Ureter (tissue), 1 donor: ENCODE measurements around the gene RPL29. TPM values are rescaled to one million over a fixed set of nuclear protein-coding genes. Genes with fewer than 3 reads are reported as not detected.
A peak's percentile ranks its signal among the peaks of the same experiment; 100 is the strongest.
"Not testable (repeated sequence)": the region's sequence is repeated elsewhere in the genome, so short reads cannot be mapped to it uniquely, and the experiment has no call there.

Experiments
- DNase-seq: peaks from one replicate; pipeline ENCODE4 v3.0.0-alpha.2; 2020; ENCODE audit warnings: low spot score
- total RNA-seq: library from RNA; stranded (reverse); gene quantifications from one replicate; pipeline ENCODE4 v1.2.4, GENCODE V29; 2023
- donor health status: DM: yes; HTN: yes; CAD: no.

RPL29 gene
- total RNA-seq: 1,577 TPM

DNA sequence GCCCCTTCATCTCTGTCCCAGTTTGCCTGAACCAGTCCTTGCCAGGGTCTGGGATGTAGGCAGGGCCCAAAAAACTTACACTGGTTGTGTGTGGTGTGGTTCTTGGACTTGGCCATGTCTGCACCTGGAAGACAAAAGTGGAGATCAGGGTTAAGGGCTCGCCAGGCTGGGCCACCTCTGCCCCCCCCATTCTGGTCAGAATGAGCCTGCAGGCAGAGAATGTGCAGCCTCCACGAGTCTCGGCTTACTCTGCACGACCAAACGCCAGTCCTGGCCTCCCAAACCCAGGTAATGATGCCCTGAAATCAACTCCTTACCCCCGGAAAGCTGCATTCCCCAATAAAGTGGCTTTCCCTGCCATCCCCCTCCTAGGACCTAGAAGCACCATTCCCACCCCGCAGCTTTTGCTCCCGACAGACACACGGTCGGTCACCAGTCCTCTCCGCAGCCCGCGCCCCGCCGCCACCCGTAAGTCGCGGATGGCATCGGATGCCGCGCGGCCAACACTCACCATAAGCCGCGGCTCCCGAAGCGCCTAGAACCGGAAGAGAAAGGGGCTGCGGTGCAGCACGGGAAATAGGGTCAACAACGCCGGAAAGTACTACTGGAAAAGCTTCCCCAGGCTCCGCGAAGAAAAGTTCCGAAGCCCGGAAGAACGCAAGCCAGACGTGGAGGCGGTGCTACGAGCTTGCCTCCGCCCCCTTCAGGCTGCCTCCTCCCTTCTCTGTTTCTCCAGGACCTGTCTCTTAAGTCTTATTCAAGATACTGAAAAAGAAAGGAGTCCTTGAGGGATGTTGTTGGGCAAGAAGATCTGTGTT is at the start of gene RPL29:
TSS of gene RPL29 (minus strand) at position 550 of the 818 bp plus-strand sequence. CDS start at position 116, 434 bp downstream.
- peak; percentile 95 for DNase-seq

DNA sequence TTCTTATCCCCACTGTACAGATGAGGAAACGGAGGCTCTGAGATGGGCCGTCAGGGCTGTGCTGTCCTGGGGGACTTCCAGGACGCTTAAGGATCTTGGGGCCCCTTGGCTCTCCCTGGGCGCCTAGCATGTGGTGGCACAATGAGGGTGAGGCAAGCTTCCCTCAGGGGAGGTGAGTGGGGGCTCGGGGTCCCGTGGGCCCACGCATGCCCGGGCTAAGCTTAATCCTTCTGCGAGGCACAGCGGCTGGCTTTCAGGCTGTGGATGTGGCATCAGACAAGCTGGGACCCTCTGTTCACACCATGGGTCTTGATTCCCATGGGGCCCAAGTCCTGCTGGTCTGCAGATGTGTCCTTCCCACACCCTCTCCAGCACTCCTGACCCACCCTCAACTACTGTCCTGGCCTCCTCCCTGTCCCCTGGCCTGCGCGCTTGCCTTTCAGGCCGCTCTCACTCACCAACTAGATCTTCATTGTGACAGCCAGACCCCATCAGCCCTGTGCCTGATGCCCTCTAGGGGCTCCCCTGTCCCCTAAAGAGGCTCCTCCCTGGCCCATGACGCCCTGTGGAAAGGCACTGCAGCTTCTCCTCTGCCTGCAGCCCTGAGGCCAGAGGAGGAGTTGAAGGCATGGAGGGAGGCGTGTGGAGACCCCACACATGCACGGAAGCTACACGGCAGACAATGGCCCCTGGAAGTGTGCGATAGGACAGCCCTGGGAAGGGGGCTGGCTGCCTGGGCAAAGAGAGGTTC is 49.3 kb upstream of the RPL29 start:
- no peak for DNase-seq

- DNase-seq: no peak
Measured at GRCh38 chr3:52043750-52044149, 48.1 kb upstream of the RPL29 start.

GRCh38 chr3:52043039-52043438 is 47.3 kb upstream of the RPL29 start:
- DNase-seq: not testable (repeated sequence)

DNA sequence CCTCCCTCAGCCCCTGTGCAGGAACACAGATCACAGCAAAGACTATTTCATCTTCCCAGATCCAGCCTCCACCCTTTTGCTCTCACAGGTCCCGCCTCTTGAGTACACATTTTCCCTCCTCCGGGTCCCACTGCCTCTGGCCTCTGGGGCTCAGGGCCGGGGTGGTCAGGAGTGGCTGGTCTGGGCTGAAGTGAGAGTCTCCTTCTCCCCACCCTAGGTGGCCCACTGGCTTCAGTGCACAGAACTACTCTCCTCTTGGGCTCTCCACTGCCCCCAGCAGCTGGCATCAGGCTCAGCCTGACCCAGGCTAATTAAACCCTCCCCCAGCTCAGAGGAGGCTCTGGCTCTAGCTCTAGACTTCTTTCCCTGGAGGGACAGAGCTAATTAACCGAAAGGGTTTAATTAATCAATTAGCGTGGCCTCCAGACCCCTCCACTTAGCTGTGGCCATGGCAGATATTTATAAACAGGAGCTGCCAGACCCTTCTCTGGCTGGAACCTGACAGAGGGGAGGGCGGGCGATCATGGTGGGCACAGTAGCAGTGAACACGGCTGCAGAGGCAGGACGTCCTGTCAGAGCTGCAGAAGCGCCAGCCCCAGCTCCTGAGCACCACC is 45.5 kb upstream of the RPL29 start:
- DNase-seq: no peak

DNA sequence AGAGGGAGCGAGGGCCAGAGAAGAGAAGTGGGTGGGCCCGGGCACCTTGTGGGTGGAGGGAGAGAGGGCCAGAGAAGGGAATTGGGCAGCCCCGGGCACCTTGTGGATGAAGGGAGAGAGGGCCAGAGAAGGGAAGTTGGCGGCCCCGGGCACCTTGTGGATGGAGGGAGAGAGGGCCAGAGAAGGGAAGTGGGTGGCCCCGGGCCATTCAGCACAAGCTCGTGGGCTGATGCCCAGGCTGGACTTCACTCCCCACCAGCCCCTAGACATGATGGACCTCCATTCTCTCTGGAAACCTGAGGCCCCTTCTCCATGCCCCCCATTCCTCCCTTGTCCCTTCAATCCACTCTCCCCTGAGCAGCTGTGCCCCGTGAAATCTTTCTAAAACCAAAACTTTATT is 44.9 kb upstream of the RPL29 start:
- no peak for DNase-seq

GRCh38 chr3:52039846-52040245 is 44.2 kb upstream of the RPL29 start:
- DNase-seq: no peak

DNA sequence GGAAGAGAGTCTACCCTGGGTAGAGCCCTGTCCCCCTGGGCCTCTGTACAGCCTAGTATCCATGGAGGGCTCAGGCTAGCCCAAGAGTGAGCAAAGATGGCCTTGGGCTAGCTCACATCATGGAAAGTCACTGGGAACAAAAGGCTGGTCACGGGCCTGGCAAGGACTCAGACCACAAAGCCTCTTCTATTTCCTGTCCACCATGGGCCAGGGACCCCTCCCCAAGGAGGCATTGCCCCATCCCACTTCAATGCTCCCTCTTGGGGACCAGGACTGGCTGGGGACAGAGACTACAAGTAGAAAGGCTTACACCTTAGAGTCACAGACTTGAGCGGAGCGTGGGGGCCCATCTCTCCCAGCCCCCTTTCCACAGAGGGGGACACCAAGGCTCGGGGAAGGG is 43.7 kb upstream of the RPL29 start:
- DNase-seq: no peak

DNA sequence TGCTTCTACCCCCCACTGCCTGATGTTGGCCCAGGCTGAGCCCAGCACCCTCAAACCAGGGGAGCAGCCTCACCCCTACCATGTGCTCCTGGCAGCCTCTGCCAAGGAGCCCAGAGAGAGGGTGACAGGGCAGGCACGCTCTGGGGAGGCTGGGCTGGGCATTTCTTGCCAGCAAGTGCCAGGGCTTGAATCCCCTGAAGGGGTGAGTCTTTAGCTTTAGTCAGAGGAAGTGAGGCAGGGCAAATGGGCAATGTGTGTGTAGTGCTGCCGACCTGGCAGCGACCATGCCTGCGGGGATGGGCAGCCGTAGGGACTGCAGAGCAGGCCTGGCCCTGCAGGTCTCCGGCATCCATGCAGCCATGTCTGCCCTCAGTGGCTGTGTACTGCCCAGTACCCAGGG is 42.5 kb upstream of the RPL29 start:
- no peak for DNase-seq

DNA sequence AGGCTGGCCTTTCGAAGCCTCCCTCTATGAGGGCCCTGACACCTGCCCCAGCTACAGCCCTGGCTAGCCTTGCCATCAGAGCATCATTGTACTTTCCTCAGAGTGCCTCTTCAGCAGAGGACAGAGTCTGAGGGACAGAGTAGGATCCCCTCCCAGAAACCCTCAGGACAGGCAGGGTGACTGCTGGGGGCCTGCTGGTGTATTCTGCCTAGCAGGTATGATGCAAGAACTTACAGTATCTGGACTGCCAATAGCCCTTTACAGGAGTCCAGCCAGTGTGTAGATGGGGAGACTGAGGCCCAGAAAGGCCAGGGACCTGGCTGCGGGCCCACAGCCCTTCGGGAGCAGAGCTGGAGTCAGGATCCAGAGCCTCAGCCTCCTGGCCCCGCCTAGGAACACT is 41.6 kb upstream of the RPL29 start:
- no peak for DNase-seq

- DNase-seq: no peak
Measured at GRCh38 chr3:52036829-52037228, 41.1 kb upstream of the RPL29 start.

DNA sequence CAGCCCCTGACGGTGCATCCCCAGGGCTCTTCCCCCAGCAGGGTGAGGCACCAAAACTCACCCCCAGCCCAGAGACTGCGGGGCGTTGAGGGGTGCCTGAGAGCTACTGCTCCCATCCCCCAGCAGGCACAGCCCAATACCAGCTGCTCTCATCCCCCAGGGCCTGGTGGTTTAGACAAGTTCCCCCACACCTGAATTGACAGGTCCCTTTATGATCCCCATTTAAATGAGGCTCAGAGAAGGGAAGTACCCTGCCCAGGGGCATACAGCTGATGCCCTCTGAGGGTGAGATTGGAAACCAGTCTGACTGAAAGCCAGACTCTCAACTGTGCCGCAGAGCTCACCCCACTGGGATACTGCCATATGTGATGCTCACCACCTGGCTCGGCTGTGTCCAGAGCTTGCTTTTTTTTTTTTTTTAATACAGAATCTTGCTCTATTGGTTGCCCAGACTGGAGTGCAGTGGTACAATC is 40.6 kb upstream of the RPL29 start:
- DNase-seq: no peak

GRCh38 chr3:52034651-52035050 is 39.0 kb upstream of the RPL29 start:
- DNase-seq: no peak

DNA sequence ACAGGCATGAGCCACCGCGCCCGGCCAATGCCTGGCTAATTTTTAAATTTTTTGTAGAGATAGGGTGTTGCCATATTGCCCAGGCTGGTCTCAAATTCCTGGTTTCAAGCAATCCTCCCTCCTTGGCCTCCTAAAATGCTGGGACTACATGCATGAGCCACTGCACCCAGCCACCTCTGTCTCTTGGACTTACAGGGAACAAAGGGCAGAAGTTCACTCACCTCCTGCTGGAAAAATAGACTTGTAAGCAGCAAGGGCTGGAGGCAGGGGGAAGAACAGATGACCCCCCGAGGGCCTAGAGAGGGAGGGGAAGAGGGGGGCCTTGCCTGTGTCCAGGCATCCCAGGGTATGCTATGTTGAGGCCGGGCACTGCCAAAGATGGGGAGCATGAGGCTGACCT is 38.5 kb upstream of the RPL29 start:
- no peak for DNase-seq

- not testable (repeated sequence) for DNase-seq
Measured at GRCh38 chr3:52033748-52034147, 38.1 kb upstream of the RPL29 start.

DNA sequence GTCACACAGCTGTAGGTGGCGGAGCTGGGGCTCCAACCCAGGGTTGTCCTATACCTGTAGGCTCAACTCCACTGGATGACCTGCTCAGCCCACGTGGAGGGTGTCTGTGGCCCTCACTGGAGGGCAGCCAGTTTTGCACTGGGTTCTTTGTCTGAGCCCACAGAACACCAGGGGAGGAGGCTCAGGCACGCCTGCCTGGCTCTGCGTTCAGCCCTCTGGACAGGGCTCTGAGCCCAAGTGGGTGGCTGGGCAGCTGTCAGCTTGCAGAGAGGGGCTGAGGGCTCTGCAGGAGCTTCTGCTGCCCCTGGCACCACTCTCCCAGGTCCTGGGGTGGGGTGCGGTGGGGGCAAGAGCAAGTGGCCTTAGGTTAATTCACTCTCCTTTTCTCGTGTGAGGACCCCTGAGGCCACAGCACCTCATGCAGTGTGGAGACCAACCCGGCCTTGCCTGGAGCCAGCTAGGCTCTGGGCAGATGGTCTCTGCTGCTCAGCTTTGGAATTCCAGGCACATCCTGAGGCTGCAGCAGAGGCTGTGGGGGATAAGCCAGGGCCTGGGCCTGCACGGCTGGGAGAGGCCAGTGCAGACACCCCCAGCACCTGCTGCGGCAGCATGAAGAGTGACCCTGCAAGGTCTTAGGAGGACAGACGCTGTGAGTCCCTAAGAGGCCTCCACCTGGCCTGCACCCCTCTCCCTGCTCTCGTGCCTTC is 37.2 kb upstream of the RPL29 start:
- no peak for DNase-seq

- no peak for DNase-seq
Measured at GRCh38 chr3:52031896-52032295, 36.2 kb upstream of the RPL29 start.

DNA sequence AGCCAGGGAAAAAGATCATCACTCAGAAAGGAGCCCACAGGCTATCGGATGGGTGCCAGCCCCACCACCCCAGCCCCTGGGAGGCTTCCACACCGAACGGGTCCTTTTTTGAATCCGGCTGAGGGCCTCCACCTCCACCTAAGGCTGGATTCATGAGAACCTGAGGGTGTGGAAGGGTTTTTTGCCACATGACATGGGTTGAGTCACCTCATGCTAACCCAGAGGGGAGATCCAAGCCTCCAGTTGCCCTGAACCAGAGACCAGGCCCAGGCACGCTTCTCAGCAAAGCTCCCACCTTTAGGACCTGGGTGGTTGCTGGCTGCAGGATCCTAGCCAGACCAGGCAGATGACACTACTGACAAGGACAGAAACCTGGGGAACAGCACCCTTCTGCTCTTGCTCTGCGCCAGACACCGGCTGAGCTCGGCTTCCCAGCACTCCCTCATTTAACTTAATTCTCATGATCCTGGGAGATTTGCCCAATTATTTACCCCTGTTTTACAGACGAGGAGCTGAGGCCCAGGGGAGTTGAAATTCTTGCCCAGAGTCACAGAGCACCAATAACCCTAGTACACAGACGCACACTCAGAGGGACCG is 35.1 kb upstream of the RPL29 start:
- no peak for DNase-seq

DNA sequence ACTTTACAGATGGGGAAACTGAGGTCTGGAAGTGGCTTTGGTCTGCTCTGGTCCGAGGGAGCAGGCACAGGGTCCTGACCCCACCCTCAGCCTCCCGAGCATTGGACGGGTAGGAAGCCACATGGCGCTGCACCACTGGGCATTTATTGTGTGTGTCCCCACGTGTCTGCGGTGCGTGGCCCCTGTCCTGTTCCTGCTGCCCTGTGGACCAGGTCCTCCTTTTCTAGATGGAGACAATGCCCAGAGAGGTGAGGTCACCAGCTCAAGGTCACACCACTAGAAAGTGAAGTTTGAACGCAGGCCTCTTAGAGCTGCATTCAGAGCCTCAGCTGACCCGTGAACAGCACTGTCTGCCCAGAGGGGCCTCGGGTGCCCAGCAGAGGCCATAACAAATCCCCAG is 33.8 kb upstream of the RPL29 start:
- DNase-seq: no peak

DNA sequence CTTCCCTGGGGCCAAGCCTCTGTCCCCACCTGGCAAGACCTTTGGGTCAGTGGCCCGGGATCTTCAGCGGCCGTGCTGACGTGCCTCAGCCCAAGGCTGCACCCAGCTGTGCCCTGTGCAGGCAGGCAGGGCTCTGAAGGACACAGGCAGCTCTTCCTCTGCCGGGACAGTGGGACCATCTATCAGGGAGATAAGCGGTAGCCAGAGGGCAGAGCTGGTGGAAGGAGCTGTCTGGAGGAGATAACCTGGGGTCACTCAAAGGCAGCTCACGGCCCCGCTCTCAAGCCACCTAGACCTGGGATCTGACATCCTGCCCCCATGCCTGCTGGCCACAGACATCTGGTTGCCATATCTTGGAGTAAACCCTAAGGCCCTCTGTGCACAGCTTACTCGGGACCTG is 33.4 kb upstream of the RPL29 start:
- no peak for DNase-seq

DNA sequence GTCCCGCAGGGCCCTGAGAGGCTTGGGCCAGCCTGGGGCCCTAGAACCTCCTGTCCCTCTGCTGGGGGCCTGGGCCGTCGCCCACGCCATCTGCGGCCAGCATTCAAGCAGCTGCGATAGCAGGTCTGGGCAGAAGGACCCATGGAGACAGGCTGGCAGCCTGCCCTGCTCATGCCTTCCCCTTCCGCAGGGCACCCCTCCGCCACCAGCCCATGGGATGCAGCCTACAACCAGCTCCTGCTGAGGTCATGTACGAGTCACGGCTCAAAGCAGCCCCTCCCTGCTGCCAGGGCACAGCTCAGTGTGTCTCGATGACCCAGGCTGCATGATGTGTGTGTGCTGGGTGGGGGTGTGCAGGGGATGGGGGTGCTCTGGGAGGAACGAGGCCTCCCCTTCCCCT is 32.9 kb upstream of the RPL29 start:
- DNase-seq: no peak

- DNase-seq: no peak
Measured at GRCh38 chr3:52026041-52026440, 30.3 kb upstream of the RPL29 start.
